ENCODE measurements around the gene LGALS7.
"Not testable (repeated sequence)": the region's sequence is repeated elsewhere in the genome, so short reads cannot be mapped to it uniquely, and the experiment has no call there.

LGALS7 gene

DNA sequence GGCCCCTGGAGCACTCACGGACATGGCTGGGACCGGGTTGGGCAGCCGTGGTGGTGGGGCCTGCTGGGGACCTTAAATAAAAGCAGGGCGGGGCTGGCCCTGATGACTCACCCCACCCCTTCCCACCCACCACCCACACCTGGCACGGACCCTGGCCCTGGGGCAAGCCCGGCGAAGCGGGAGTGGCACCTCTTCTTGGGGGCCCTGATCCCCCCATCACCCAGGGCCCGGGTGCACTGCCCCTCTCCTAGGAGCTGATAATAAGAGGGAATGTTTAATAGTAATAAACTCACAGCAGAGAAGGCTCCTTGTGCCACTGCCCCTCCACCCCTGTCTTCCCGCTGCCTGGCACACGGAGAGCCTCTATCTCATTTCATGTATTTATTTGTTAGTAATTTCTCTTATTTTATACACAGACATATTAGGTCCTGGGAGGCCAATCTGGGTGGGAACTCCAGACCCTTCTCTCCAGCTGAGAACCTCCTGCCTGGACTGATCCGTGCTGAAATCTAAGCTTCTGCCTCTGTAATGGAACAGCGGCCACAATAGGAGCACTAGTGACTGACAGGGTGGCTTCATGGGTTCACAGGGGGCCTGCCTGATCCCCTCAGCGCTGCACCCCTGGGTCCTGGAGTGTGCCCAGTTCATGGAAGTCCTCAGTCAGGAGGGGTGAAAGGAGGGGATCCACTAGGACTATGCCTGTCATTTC lies at the start of gene LGALS7:
LGALS7 (minus strand) TSS at position 49 of the 709 bp plus-strand sequence; CDS start at position 24, 25 bp downstream.
- Histone ChIP-seq H3K27me3 (ENCODE audit: low read depth, low read length) (no peaks in the 10 kb centered on the region), H3K4me3 (ENCODE audit: low read depth in 1 of 2, low read length in 2 of 2) (no peak within 1 kb of the TSS), H3K9me3 (ENCODE audit: control insufficient read depth in 1 of 2, low read length in 2 of 2) (no peaks in the 10 kb centered on the region), H3K4me1 (ENCODE audit: control insufficient read depth in 1 of 2, insufficient read depth in 2 of 2, low read length in 2 of 2) (peaks cover 0 to 3% of the 10 kb centered on the region in 2 donors), H3K27ac (ENCODE audit: low read length) (no peak within 1 kb of the TSS), H3K36me3 (ENCODE audit: control insufficient read depth in 1 of 2, insufficient read depth in 2 of 2, low read length in 2 of 2) (no peaks in the 10 kb centered on the region)

DNA sequence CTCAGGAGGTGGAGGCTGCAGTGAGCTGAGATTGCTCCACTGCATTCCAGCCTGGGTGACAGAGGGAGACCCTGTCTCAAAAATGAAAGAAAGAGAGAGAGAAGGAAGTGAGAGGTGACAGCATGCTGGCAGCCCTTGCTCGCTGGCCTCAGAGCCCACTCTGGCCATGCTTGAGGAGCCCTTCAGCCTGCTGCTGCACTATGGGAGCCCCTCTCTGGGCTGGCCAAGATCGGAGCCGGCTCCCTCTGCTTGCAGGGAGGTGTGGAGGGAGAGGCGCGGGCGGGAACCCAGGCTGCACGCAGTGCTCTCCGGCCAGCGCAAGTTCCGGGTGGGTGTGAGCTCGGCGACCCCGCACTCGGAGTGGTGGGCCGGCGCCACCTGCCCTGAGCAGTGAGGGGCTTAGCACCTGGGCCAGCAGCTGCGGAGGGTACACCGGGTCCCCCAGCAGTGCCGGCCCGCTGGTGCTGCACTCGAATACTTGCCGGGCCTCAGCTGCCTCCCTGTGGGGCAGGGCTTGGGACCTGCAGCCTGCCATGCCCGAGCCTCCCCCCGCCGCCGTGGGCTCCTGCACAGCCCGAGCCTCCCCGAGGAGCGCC lies 48.0 kb upstream of the LGALS7 start:
- H3K4me3 ChIP-seq (ENCODE audit: low read depth in 1 of 2, low read length in 2 of 2); H3K27ac ChIP-seq (ENCODE audit: low read length); H3K4me1 ChIP-seq (ENCODE audit: control insufficient read depth in 1 of 2, insufficient read depth in 2 of 2, low read length in 2 of 2); H3K9me3 ChIP-seq (ENCODE audit: control insufficient read depth in 1 of 2, low read length in 2 of 2); H3K27me3 ChIP-seq (ENCODE audit: low read depth, low read length): not testable (repeated sequence)
- peaks cover 12 to 43% of the 10 kb centered on the region in 2 donors for H3K36me3 ChIP-seq (ENCODE audit: control insufficient read depth in 1 of 2, insufficient read depth in 2 of 2, low read length in 2 of 2)

DNA sequence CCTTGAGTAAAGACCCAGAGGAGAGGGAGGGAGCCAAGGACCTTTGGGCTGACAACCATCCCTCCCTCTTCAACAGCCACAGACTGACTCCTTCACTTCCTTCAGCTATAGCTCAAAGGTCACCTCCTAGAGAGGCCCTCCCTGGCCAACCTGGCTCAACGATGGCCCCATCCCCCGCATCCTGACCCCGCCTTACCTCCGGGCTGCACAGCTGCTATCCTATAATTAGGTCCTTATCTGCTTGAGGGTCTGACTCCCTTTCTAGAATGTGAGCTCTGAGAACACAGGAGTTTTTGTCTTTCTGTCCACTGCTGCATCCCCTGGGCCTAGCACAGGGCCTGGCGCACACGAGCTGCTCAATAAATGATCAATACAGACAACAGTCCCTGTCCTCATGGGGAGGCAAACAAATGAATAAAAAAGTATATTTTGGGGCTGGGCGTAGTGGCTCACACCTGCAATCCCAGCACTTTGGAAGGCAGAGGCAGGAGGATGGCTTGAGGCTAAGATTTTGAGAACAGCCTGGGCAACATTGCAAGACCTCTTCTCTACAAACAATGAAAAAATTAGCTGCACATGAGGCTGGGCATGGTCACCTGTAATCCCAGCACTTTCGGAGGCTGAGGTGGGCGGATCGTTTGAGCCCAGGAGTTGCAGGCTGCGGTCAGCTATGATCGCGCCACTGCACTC lies 46.1 kb upstream of the LGALS7 start:
- Histone ChIP-seq H3K27ac (ENCODE audit: low read length) (no peak overlapping the region), H3K27me3 (ENCODE audit: low read depth, low read length) (no peaks in the 10 kb centered on the region), H3K9me3 (ENCODE audit: control insufficient read depth in 1 of 2, low read length in 2 of 2) (no peaks in the 10 kb centered on the region), H3K4me3 (ENCODE audit: low read depth in 1 of 2, low read length in 2 of 2) (no peak overlapping the region), H3K4me1 (ENCODE audit: control insufficient read depth in 1 of 2, insufficient read depth in 2 of 2, low read length in 2 of 2) (no peaks in the 10 kb centered on the region), H3K36me3 (ENCODE audit: control insufficient read depth in 1 of 2, insufficient read depth in 2 of 2, low read length in 2 of 2) (peaks cover 12 to 58% of the 10 kb centered on the region in 2 donors)

DNA sequence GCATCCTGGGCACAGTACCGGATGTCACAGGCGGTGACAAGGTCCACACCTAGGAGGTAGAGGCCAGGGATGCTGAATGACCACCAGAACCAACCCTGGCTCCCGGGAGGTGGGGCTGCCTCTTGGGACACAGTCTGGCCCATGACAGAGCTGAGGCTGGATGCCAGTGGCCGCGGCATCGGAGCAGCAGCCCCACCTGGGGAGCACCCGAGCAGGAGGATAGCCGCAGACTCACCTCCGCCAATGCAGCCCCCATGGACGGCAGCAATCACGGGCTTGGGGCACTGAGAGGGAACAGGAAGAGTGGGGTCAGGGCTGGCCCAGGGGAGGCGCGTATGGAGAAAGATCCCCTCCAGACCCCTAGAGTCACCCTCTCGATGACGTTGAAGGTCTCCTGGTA lies 43.8 kb upstream of the LGALS7 start:
- Histone ChIP-seq H3K4me3 (ENCODE audit: low read depth in 1 of 2, low read length in 2 of 2) (no peak overlapping the region), H3K4me1 (ENCODE audit: control insufficient read depth in 1 of 2, insufficient read depth in 2 of 2, low read length in 2 of 2) (no peaks in the 10 kb centered on the region), H3K27me3 (ENCODE audit: low read depth, low read length) (no peaks in the 10 kb centered on the region), H3K9me3 (ENCODE audit: control insufficient read depth in 1 of 2, low read length in 2 of 2) (no peaks in the 10 kb centered on the region), H3K36me3 (ENCODE audit: control insufficient read depth in 1 of 2, insufficient read depth in 2 of 2, low read length in 2 of 2) (peaks cover 12 to 51% of the 10 kb centered on the region in 2 donors), H3K27ac (ENCODE audit: low read length) (no peak overlapping the region)

DNA sequence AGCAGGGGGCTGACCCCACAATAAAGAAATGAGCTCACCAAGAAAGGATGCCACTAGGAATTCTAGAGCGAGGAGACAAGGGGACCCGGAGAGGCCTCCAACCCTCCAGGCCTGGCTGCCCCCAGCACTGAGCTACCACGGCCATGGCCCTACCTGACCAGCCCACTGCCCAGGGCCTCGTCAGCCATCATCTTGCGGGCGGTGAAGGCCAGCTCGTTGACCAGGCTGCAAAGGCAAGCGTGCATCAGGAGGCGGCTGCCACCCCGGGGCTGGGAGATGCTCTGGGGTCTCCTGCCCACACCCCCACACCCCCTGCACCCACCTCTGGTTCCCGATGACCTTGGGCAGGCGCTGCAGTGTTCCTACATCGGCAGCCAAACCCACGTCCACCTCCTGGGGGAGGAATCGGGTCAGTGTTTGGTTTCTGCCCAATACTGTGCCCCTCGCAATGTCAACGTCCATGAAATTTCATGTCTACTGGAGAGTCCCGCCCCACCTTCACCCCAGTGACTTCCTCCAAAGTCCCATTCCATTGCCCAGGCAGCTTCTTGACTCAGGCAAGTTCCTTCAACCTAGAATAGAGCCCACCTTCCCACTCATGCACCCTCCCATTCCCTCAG lies 42.9 kb upstream of the LGALS7 start:
- Histone ChIP-seq H3K27me3 (ENCODE audit: low read depth, low read length) (no peaks in the 10 kb centered on the region), H3K36me3 (ENCODE audit: control insufficient read depth in 1 of 2, insufficient read depth in 2 of 2, low read length in 2 of 2) (peaks cover 12 to 44% of the 10 kb centered on the region in 2 donors), H3K27ac (ENCODE audit: low read length) (no peak overlapping the region), H3K9me3 (ENCODE audit: control insufficient read depth in 1 of 2, low read length in 2 of 2) (no peaks in the 10 kb centered on the region), H3K4me3 (ENCODE audit: low read depth in 1 of 2, low read length in 2 of 2) (no peak overlapping the region), H3K4me1 (ENCODE audit: control insufficient read depth in 1 of 2, insufficient read depth in 2 of 2, low read length in 2 of 2) (no peaks in the 10 kb centered on the region)

DNA sequence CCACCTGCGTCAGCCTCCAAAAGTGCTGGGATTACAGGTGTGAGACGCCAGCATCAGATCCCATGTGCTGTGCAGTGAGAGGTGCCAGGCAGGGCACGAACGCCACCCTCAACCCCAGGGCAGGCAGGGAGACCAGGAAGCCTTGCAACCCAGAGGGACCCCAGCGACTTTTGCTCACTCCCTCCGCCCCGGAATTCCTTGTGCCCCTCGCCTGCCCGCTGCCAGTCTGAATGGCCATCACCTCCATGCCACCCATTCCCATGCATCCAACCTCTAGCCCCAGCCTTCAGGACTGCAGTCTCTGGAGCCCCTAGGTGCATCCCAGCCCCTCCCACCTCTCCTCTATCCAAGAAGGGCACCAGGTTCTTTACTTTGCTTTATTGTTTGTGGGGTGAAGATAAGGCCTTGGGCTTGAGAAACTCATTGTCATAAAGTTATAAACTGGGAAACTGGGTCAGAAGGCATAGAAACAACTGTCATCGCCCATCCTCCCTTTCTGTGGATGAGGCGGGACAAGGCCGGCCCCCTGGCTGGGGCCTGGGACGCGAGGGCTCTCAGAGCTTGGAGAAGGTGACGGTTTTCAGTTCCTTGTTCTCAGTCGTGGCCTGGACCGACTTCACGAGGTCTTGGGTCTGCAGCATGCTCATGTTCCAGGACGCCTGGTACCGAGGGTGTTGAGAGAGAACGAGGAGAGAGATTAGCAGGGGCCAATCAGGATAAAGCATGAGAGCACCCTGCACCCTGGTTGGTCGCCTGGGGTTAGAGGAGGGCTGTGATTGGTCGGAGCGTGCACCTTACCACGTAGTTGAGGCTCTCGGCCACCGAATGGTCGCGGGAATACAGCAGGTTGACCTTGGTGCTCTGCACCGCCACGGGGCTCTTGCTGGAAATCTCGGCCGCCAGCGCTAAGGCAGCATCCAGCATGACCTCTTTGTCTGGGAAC lies 42.0 kb upstream of the LGALS7 start:
- no peaks in the 10 kb centered on the region for H3K9me3 ChIP-seq (ENCODE audit: control insufficient read depth in 1 of 2, low read length in 2 of 2)
- H3K27me3 ChIP-seq (ENCODE audit: low read depth, low read length): no peaks in the 10 kb centered on the region
- H3K4me1 ChIP-seq (ENCODE audit: control insufficient read depth in 1 of 2, insufficient read depth in 2 of 2, low read length in 2 of 2): no peaks in the 10 kb centered on the region
- H3K27ac ChIP-seq (ENCODE audit: low read length): no peak overlapping the region
- H3K4me3 ChIP-seq (ENCODE audit: low read depth in 1 of 2, low read length in 2 of 2): no peak overlapping the region
- peaks cover 12 to 38% of the 10 kb centered on the region in 2 donors for H3K36me3 ChIP-seq (ENCODE audit: control insufficient read depth in 1 of 2, insufficient read depth in 2 of 2, low read length in 2 of 2)

DNA sequence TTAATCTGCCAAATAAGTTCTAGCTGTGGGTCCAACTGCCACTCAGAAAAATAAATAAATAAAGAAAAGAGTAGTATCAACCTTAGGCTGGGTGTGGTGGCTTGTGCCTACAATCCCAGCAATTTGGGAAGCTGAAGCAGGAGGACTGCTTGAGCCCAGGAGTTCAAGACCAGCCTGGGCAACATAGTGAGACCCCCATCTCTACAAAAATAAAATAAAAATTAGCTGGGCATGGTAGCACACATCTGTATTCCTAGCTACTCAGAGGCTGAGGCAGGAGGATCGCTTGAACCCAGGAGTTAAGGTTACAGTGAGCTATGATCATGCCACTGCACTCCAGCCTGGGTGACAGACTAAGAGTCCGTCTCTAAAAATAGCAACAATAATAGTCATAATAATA lies 40.6 kb upstream of the LGALS7 start:
- H3K27ac ChIP-seq (ENCODE audit: low read length): peak overlapping the region; percentile 31
- peaks cover 12 to 33% of the 10 kb centered on the region in 2 donors for H3K36me3 ChIP-seq (ENCODE audit: control insufficient read depth in 1 of 2, insufficient read depth in 2 of 2, low read length in 2 of 2)
- not testable (repeated sequence) for H3K9me3 ChIP-seq (ENCODE audit: control insufficient read depth in 1 of 2, low read length in 2 of 2); H3K27me3 ChIP-seq (ENCODE audit: low read depth, low read length); H3K4me3 ChIP-seq (ENCODE audit: low read depth in 1 of 2, low read length in 2 of 2); H3K4me1 ChIP-seq (ENCODE audit: control insufficient read depth in 1 of 2, insufficient read depth in 2 of 2, low read length in 2 of 2)

DNA sequence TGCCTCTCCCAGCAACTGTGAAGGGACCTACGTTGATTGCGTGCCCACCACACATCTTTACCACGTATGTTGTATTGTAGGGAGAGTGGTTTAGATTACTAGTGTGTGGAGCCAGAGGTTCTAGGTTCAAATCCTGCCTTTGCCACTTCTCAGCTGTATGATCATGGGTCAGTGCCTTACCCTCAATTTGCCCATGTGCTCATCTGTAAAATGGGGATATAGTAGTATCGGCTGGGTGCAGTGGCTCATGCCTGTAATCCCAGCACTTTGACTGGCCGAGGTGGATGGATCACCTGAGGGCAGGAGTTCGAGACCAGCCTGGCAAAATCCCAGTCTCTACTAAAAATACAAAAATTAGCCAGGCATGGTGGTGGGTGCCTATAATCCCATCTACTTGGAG lies 40.0 kb upstream of the LGALS7 start:
- Histone ChIP-seq H3K4me3 (ENCODE audit: low read depth in 1 of 2, low read length in 2 of 2) (peak overlapping the region in 1 of 2 donors; percentile 28), H3K9me3 (ENCODE audit: control insufficient read depth in 1 of 2, low read length in 2 of 2) (no peaks in the 10 kb centered on the region), H3K4me1 (ENCODE audit: control insufficient read depth in 1 of 2, insufficient read depth in 2 of 2, low read length in 2 of 2) (no peaks in the 10 kb centered on the region), H3K36me3 (ENCODE audit: control insufficient read depth in 1 of 2, insufficient read depth in 2 of 2, low read length in 2 of 2) (peaks cover 12 to 33% of the 10 kb centered on the region in 2 donors), H3K27ac (ENCODE audit: low read length) (peak overlapping the region; percentile 45), H3K27me3 (ENCODE audit: low read depth, low read length) (no peaks in the 10 kb centered on the region)

DNA sequence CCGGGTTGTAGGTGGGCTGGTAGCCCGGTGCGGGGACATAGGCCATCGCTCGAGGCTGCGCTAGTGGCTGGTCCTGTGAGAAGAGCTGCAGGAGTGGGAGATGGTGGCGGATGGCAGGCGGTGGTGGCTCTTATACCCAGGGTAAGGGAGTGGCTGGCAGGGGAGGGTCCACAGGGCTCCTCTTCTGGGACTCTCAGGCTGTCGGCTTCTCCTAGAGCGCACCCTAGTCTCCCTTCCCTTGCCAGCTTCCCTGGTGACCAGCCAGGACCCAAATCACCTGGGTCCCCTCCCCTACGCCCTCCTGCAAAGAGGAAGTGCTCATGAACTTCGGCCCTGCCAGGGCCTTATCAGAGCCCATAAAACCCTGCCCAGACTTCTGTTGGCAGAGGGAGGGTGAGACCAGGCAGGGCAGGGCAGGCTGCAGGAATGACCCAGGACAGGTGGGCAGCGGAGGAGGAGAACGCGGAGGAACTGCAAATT lies 39.6 kb upstream of the LGALS7 start, which contains the start of gene LGALS4:
LGALS4 (minus strand) TSS at position 105 of the 480 bp plus-strand sequence; CDS start at position 46, 59 bp downstream.
- Histone ChIP-seq H3K4me1 (ENCODE audit: control insufficient read depth in 1 of 2, insufficient read depth in 2 of 2, low read length in 2 of 2) (no peaks in the 10 kb centered on the region), H3K36me3 (ENCODE audit: control insufficient read depth in 1 of 2, insufficient read depth in 2 of 2, low read length in 2 of 2) (peaks cover 12 to 30% of the 10 kb centered on the region in 2 donors), H3K4me3 (ENCODE audit: low read depth in 1 of 2, low read length in 2 of 2) (peak within 1 kb of the TSS in 1 of 2 donors; percentile 56), H3K27me3 (ENCODE audit: low read depth, low read length) (no peaks in the 10 kb centered on the region), H3K27ac (ENCODE audit: low read length) (peak within 1 kb of the TSS; percentile 85), H3K9me3 (ENCODE audit: control insufficient read depth in 1 of 2, low read length in 2 of 2) (no peaks in the 10 kb centered on the region)

DNA sequence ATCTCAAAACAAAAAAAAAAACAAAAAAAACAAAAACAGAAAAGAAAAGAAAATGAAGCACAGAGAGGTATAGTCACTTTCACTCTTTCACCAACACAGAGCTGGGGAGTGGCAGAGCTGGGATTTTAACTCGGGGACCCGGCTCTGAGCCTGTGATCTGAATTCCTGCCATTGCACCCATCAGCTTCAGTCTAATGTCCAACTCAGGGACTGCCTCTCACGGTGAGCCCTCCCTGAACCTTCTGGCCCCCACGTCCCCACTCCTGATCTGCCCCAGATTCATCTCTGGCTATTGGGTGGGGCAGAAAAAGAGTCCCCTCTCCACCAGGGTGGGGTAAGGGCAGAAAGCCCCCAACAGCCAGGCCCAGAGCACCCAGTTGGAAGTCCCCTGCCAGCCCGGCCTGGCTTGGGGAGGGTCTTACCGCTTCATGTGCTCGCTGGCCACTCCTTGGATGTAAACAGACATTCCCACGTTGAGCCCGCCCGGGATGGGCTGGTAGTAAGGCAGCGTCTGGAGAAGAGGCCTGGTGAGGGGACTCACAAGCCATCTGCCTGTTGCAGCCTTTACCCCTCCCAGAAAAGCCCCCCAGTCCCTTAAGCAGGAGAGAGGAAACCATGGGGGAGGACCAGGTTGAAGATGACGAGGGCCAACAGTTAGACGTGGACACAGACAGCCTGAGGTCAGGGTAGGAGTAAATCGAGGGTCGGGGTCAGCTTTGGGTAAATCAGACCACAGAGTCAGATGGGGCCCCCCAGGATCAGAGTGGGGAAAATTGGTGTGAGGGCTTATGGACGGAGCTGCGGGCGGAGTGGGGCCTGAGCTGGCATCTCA lies 38.9 kb upstream of the LGALS7 start:
- Histone ChIP-seq H3K36me3 (ENCODE audit: control insufficient read depth in 1 of 2, insufficient read depth in 2 of 2, low read length in 2 of 2) (peaks cover 7 to 23% of the 10 kb centered on the region in 2 donors), H3K4me3 (ENCODE audit: low read depth in 1 of 2, low read length in 2 of 2) (peak overlapping the region in 1 of 2 donors; percentile 56), H3K27ac (ENCODE audit: low read length) (peak overlapping the region; percentile 85), H3K27me3 (ENCODE audit: low read depth, low read length) (no peaks in the 10 kb centered on the region), H3K4me1 (ENCODE audit: control insufficient read depth in 1 of 2, insufficient read depth in 2 of 2, low read length in 2 of 2) (no peaks in the 10 kb centered on the region), H3K9me3 (ENCODE audit: control insufficient read depth in 1 of 2, low read length in 2 of 2) (no peaks in the 10 kb centered on the region)

All from muscle layer of duodenum (tissue), 2 donors.